Measurements from ENCODE around the gene CKS1B. TPM values are rescaled to one million over a fixed set of nuclear protein-coding genes. Genes with fewer than 3 reads are reported as not detected.
A peak's percentile ranks its signal among the peaks of the same experiment; 100 is the strongest.

CKS1B gene
- total and polyA plus RNA-seq, 9 of the 15 experiments (the other 6 are each of a cell fraction or from before 2014, with no cell fraction given), result 215 to 1,103 (median 460) TPM

GRCh38 chr1:155012026-155012546, 37.6 kb downstream of the CKS1B start (continued):
- TF ChIP-seq ZNF318 (IDR thresholded peaks at IDR 0.05; ENCODE audit: borderline replicate concordance in 1 of 2, low read depth in 1 of 2), result no peak
- TF ChIP-seq ZBTB2 (IDR thresholded peaks at IDR 0.05), result no peak
- TF ChIP-seq NR1H2 (CRISPR knock-in tag; IDR thresholded peaks at IDR 0.05), result no peak
- no peak for TF ChIP-seq TBL1XR1 (IDR thresholded peaks at IDR 0.05; ENCODE audit: low read length in 2 of 2)
- no peak for TF ChIP-seq ZNF512 (tag; IDR thresholded peaks at IDR 0.05)
- peak in 1 of 2 experiments; percentile 37 for TF ChIP-seq E2F6 (IDR thresholded peaks at IDR 0.05; ENCODE audit: borderline replicate concordance in 1 of 2, extremely low read depth in 1 of 2, insufficient read depth in 1 of 2, insufficient read length in 1 of 2, low read depth in 1 of 2, low read length in 1 of 2, poor library complexity in 1 of 2, severe bottlenecking in 1 of 2)
- TF ChIP-seq ZNF224 (CRISPR knock-in tag; IDR thresholded peaks at IDR 0.05), result no peak
- peak; percentile 47 for TF ChIP-seq NFYB (IDR thresholded peaks at IDR 0.05; ENCODE audit: extremely low read depth, insufficient read length)
- TF ChIP-seq HMGN3 (IDR thresholded peaks at IDR 0.05; ENCODE audit: borderline replicate concordance, extremely low read depth, insufficient read length, low read depth, low read length), result no peak
- no peak for TF ChIP-seq ZNF57 (CRISPR knock-in tag; IDR thresholded peaks at IDR 0.05)
- TF ChIP-seq MYC (IDR thresholded peaks at IDR 0.05; ENCODE audit: low read depth, low read length), result peak; percentile 14; the same call in 1 of the 2 replicates
- no peak for TF ChIP-seq MYC (CRISPR knock-in tag; IDR thresholded peaks at IDR 0.05; ENCODE audit: borderline replicate concordance, low read depth)
- TF ChIP-seq BHLHE40 (IDR thresholded peaks at IDR 0.05; ENCODE audit: low read length), result peak; percentile 50; the same call in 1 of the 2 replicates
